Neutrophil (primary cell): ENCODE data around the gene IFT20.

Source experiments
- H3K27ac ChIP-seq: fragments of 200-600 bp; sonication (generic); 2 replicates; pipeline ENCODE4 v1.5.1; 2016; ENCODE audit warnings: mild to moderate bottlenecking, moderate library complexity
- H3K27me3 ChIP-seq: fragments of 200-600 bp; sonication (generic); 2 replicates; pipeline ENCODE4 v1.6.0; 2016; ENCODE audit warnings: mild to moderate bottlenecking
- H3K36me3 ChIP-seq: fragments of 200-600 bp; sonication (generic); 2 replicates; pipeline ENCODE4 v1.5.1; 2017
- H3K4me1 ChIP-seq, 2 experiments: fragments of 200-600 bp in 1 of 2; sonication (generic) in 1 of 2; 1 replicate in 1 of 2; 2 replicates in 1 of 2; pipeline versions ENCODE4 v1.5.1 to v1.6.1; 2013 to 2016; ENCODE audit warnings: low read depth in 1 of 2, low read length in 1 of 2, mild to moderate bottlenecking in 1 of 2, moderate library complexity in 1 of 2; ENCODE audit not compliant: control insufficient read depth in 1 of 2, insufficient read depth in 1 of 2
- H3K4me3 ChIP-seq, 2 experiments: fragments of 200-600 bp in 1 of 2; sonication (generic) in 1 of 2; 1 replicate in 1 of 2; 2 replicates in 1 of 2; pipeline ENCODE4 v1.5.1; 2013 to 2016; ENCODE audit warnings: low read depth in 1 of 2, low read length in 1 of 2, mild to moderate bottlenecking in 1 of 2, moderate library complexity in 1 of 2
- H3K9me3 ChIP-seq: fragments of 200-600 bp; sonication (generic); 2 replicates; pipeline ENCODE4 v1.5.1; 2016
- CTCF ChIP-seq: fragments of 200-600 bp; sonication (generic); IDR thresholded peaks from 2 replicates; pipeline ENCODE4 v1.5.1; 2016; ENCODE audit warnings: antibody characterized with exemption

IFT20 gene

GRCh38 chr17:28370035-28370743 lies 34.9 kb upstream of the IFT20 start, which contains the start of gene VTN:
TSS of gene VTN (minus strand) at chr17:28370307. CDS start at chr17:28370203, 104 bp downstream.
- peaks cover 55% of the 10 kb centered on the region for H3K27me3 ChIP-seq
- peak within 1 kb of the TSS; percentile 45 to 67 for H3K4me3 ChIP-seq
- no peak for TF ChIP-seq CTCF
- H3K36me3 ChIP-seq: peaks cover 18% of the 10 kb centered on the region
- H3K27ac ChIP-seq: no peak within 1 kb of the TSS
- peaks cover 4 to 18% of the 10 kb centered on the region in 2 experiments for H3K4me1 ChIP-seq
- no peaks in the 10 kb centered on the region for H3K9me3 ChIP-seq

GRCh38 chr17:28369684-28370034 lies 34.4 kb upstream of the IFT20 start:
- no peak overlapping the region for H3K27ac ChIP-seq
- peaks cover 24% of the 10 kb centered on the region for H3K36me3 ChIP-seq
- H3K4me1 ChIP-seq: peaks cover 4 to 18% of the 10 kb centered on the region in 2 experiments
- no peak for TF ChIP-seq CTCF
- peaks cover 49% of the 10 kb centered on the region for H3K27me3 ChIP-seq
- no peak overlapping the region for H3K4me3 ChIP-seq
- H3K9me3 ChIP-seq: no peaks in the 10 kb centered on the region

GRCh38 chr17:28368915-28369683 lies 33.8 kb upstream of the IFT20 start:
- Histone ChIP-seq H3K27ac (no peak overlapping the region), H3K9me3 (no peaks in the 10 kb centered on the region), H3K4me3 (no peak overlapping the region), H3K27me3 (peaks cover 44% of the 10 kb centered on the region), H3K36me3 (peaks cover 29% of the 10 kb centered on the region), H3K4me1 (peaks cover 4 to 18% of the 10 kb centered on the region in 2 experiments)
- TF ChIP-seq CTCF: no peak

- H3K27ac ChIP-seq: no peak overlapping the region
- peaks cover 36% of the 10 kb centered on the region for H3K27me3 ChIP-seq
- no peak for TF ChIP-seq CTCF
- H3K4me1 ChIP-seq: peaks cover 4 to 18% of the 10 kb centered on the region in 2 experiments
- H3K4me3 ChIP-seq: no peak overlapping the region
- H3K9me3 ChIP-seq: no peaks in the 10 kb centered on the region
- H3K36me3 ChIP-seq: peaks cover 36% of the 10 kb centered on the region
Observed at GRCh38 chr17:28368306-28368831, 33.1 kb upstream of the IFT20 start.

- Histone ChIP-seq H3K27me3 (peaks cover 31% of the 10 kb centered on the region), H3K4me3 (no peak overlapping the region), H3K9me3 (no peaks in the 10 kb centered on the region), H3K27ac (no peak overlapping the region), H3K36me3 (peaks cover 42% of the 10 kb centered on the region), H3K4me1 (peaks cover 4 to 18% of the 10 kb centered on the region in 2 experiments)
- TF ChIP-seq CTCF: no peak
Observed at GRCh38 chr17:28367641-28368305, 32.5 kb upstream of the IFT20 start.
